Endothelial cell of umbilical vein (primary cell): Measurements from ENCODE around the gene DDX49. TPM values are rescaled to one million over a fixed set of nuclear protein-coding genes. Genes with fewer than 3 reads are reported as not detected.

ENCODE experiments used
- BruUV-seq: library from RNA; stranded (reverse); fragments of 400-500 nt; replicated peaks from 2 replicates; lab custom pipeline; 2021; lab: Mats Ljungman, UMichigan
- CTCF ChIA-PET: fragments of 300-600, 350-600 bp; sonication (Branson Sonifier 250); formaldehyde crosslinking; loops from one replicate; lab custom pipeline; 2021; ENCODE audit warnings: antibody characterized with exemption, inconsistent platforms; lab: Charles Lee
- POLR2A ChIA-PET: fragments of 300-600, 350-600 bp; sonication (Branson Sonifier 250); formaldehyde crosslinking; loops from one replicate; lab custom pipeline; 2021; ENCODE audit warnings: antibody characterized with exemption, inconsistent platforms; lab: Charles Lee
- DNase-seq: peaks from one replicate; pipeline ENCODE4 v3.0.0-alpha.2; 2011; ENCODE audit warnings: low read depth, low spot score
- FAIRE-seq: peaks from 2 replicates; lab custom pipeline; 2011; peaks lifted over from hg19 to GRCh38; lab: Jason Lieb, UNC
- H2AFZ ChIP-seq: 2 replicates; pipeline ENCODE4 v1.6.0; 2012; ENCODE audit warnings: low read depth, low read length, control low read depth, inconsistent platforms
- H3K27ac ChIP-seq: 2 replicates; pipeline ENCODE4 v1.5.1; 2011; ENCODE audit warnings: low read depth, mild to moderate bottlenecking, control low read depth, low read length, moderate library complexity; ENCODE audit not compliant: insufficient read depth
- H3K27me3 ChIP-seq, 2 experiments: 2 replicates each; pipeline versions ENCODE4 v1.6.0 to v1.6.1; 2011; ENCODE audit warnings: low read length in 2 of 2, mixed read lengths in 1 of 2; ENCODE audit not compliant: control insufficient read depth in 2 of 2, insufficient read depth in 2 of 2
- H3K36me3 ChIP-seq, 2 experiments: 2 replicates in 1 of 2; 3 replicates in 1 of 2; pipeline ENCODE4 v1.5.1; 2011; ENCODE audit warnings: low read length in 2 of 2, mild to moderate bottlenecking in 1 of 2, moderate library complexity in 1 of 2; ENCODE audit not compliant: control insufficient read depth in 2 of 2, insufficient read depth in 2 of 2; ENCODE audit errors: extremely low read depth in 1 of 2
- H3K4me1 ChIP-seq: 3 replicates; pipeline ENCODE4 v1.5.1; 2011; ENCODE audit warnings: mild to moderate bottlenecking, low read length; ENCODE audit not compliant: control insufficient read depth, insufficient read depth; ENCODE audit errors: extremely low read depth
- H3K4me2 ChIP-seq: 2 replicates; pipeline ENCODE4 v1.6.1; 2011; ENCODE audit warnings: low read length, control low read depth, mixed read lengths; ENCODE audit not compliant: insufficient read depth
- H3K4me3 ChIP-seq, 3 experiments: fragments of 200-600 bp in 1 of 3; sonication (generic), shearing (Covaris generic) in 1 of 3; replicated peaks in 1 of 3; 2 replicates each; pipeline ENCODE4 v1.5.1; 2011 to 2016; ENCODE audit warnings: control low read depth in 3 of 3, low read length in 3 of 3, mild to moderate bottlenecking in 2 of 3, inconsistent platforms in 1 of 3, low read depth in 1 of 3, moderate library complexity in 1 of 3; ENCODE audit not compliant: insufficient read depth in 1 of 3
- H3K79me2 ChIP-seq: 2 replicates; pipeline ENCODE4 v1.6.0; 2012; ENCODE audit warnings: low read length, inconsistent platforms; ENCODE audit not compliant: control insufficient read depth, insufficient read depth
- H3K9ac ChIP-seq: replicated peaks from 2 replicates; pipeline ENCODE3; 2011; ENCODE audit warnings: low read length, control low read depth; ENCODE audit not compliant: insufficient read depth; ENCODE audit errors: extremely low read depth
- H3K9me1 ChIP-seq: replicated peaks from 3 replicates; pipeline ENCODE4 v1.6.0; 2011; ENCODE audit warnings: mild to moderate bottlenecking, low read length; ENCODE audit not compliant: control insufficient read depth, insufficient read depth; ENCODE audit errors: extremely low read depth
- H3K9me3 ChIP-seq: replicated peaks from 2 replicates; pipeline ENCODE4 v1.5.1; 2012; ENCODE audit warnings: low read length, inconsistent platforms; ENCODE audit not compliant: control insufficient read depth, insufficient read depth
- H4K20me1 ChIP-seq: replicated peaks from 2 replicates; pipeline ENCODE3; 2011; ENCODE audit warnings: mild to moderate bottlenecking, low read length; ENCODE audit not compliant: control insufficient read depth, insufficient read depth; ENCODE audit errors: extremely low read depth
- CTCF ChIP-seq, 2 donors: IDR thresholded peaks; 1 replicate in 1 of 2; 2 replicates in 1 of 2; pipeline ENCODE4 v1.5.1; 2011; ENCODE audit warnings: low read length in 2 of 2, mild to moderate bottlenecking in 2 of 2, moderate library complexity in 2 of 2, control low read depth in 1 of 2, inconsistent platforms in 1 of 2, low read depth in 1 of 2; ENCODE audit not compliant: insufficient read depth in 1 of 2; ENCODE audit errors: extremely low read depth in 1 of 2
- EZH2 ChIP-seq: IDR thresholded peaks from 2 replicates; pipeline ENCODE4 v1.6.1; 2012; ENCODE audit warnings: borderline replicate concordance, low read depth, mild to moderate bottlenecking, moderate library complexity, low read length, inconsistent platforms; ENCODE audit not compliant: severe bottlenecking
- FOS ChIP-seq: IDR thresholded peaks from 2 replicates; pipeline ENCODE4 v1.6.1; 2011; ENCODE audit warnings: mild to moderate bottlenecking, low read length, moderate library complexity, borderline replicate concordance; ENCODE audit not compliant: insufficient read depth
- GATA2 ChIP-seq: IDR thresholded peaks from 2 replicates; pipeline ENCODE4 v1.7.0; 2011; ENCODE audit warnings: low read depth, mild to moderate bottlenecking, moderate library complexity, mixed read lengths, low read length; ENCODE audit not compliant: insufficient read length, insufficient read depth
- JUN ChIP-seq: IDR thresholded peaks from 2 replicates; pipeline ENCODE4 v1.6.1; 2011; ENCODE audit warnings: borderline replicate concordance, low read depth; ENCODE audit not compliant: insufficient read length, insufficient read depth
- MAX ChIP-seq: IDR thresholded peaks from 2 replicates; pipeline ENCODE4 v1.6.1; 2011; ENCODE audit not compliant: insufficient read depth, insufficient read length
- MYC ChIP-seq: IDR thresholded peaks from one replicate; pipeline ENCODE4 v1.6.1; 2011; ENCODE audit warnings: mild to moderate bottlenecking, low read depth, low read length
- POLR2A ChIP-seq: IDR thresholded peaks from 2 replicates; pipeline ENCODE4 v1.6.1; 2012; ENCODE audit warnings: low read depth, mild to moderate bottlenecking, control low read depth, low read length
- POLR2AphosphoS5 ChIP-seq: IDR thresholded peaks from 2 replicates; pipeline ENCODE4 v1.6.1; 2012; ENCODE audit warnings: low read depth, mild to moderate bottlenecking, control low read depth, low read length, moderate library complexity; ENCODE audit not compliant: insufficient read depth
- dilution Hi-C: fragments of 300-500 bp; cut with MboI; formaldehyde crosslinking; loops from one replicate; pipeline ENCODE4 v1.15.0; 2019; ENCODE audit warnings: low sequenced_read_pairs; ENCODE audit not compliant: extremely low pct_ligation_motif_present
- intact Hi-C: fragments of 100-400 bp; cut with micrococcal nuclease; formaldehyde crosslinking; loops from one replicate; pipeline ENCODE4 v1.10.0; 2022
- polyA plus RNA-seq, 4 experiments: library from polyadenylated mRNA; depleted of rRNA in 3 of 4; stranded (reverse) in 3 of 4; unstranded in 1 of 4; fragments of >200 nt; gene quantifications; 2 replicates each; pipeline versions ENCODE4 v1.2.1 to v1.2.3, GENCODE V29; 2011 to 2012; ENCODE audit warnings: missing spikeins in 1 of 4
- total RNA-seq: library from RNA; stranded (reverse); gene quantifications from 2 replicates; pipeline ENCODE4 v1.2.3, GENCODE V29; 2021

Gene DDX49
- total and polyA plus RNA-seq, 2 donors (not counting 3 experiments of a cell fraction or from before 2014, with no cell fraction given), result 51.9 to 60.1 TPM

GRCh38 chr19:18955042-18955441, 35.5 kb downstream of the DDX49 start:
- Histone ChIP-seq H2AFZ (no peak overlapping the region), H3K27me3 (no peaks in the 10 kb centered on the region), H3K9ac (no peak overlapping the region), H3K4me2 (no peak overlapping the region), H3K9me1 (no peaks in the 10 kb centered on the region), H3K9me3 (no peaks in the 10 kb centered on the region), H3K4me3 (no peak overlapping the region), H3K4me1 (no peaks in the 10 kb centered on the region), H3K36me3 (no peaks in the 10 kb centered on the region), H4K20me1 (no peaks in the 10 kb centered on the region), H3K27ac (no peak overlapping the region), H3K79me2 (no peaks in the 10 kb centered on the region)
- DNase-seq, result no peak
- ChIA-PET POLR2A (no interaction called here), CTCF (no interaction called here)
- BruUV-seq, result no TSS peak
- no peak for TF ChIP-seq EZH2
- no peak for TF ChIP-seq CTCF (IDR thresholded peaks at IDR 0.05; ENCODE audit: extremely low read depth in 1 of 2, insufficient read depth in 1 of 2, low read depth in 1 of 2, low read length in 2 of 2)
- no peak for TF ChIP-seq MAX
- no peak for TF ChIP-seq JUN
- TF ChIP-seq GATA2, result no peak
- TF ChIP-seq POLR2AphosphoS5, result no peak
- TF ChIP-seq POLR2A, result no peak
- TF ChIP-seq MYC, result no peak
- no peak for TF ChIP-seq FOS
- intact Hi-C loops (no loop called here), dilution Hi-C loops (no loop called here)
- no peak for FAIRE-seq
